NCI-H345 treated with DMSO at 0.1 percent for 48 hours (cell line): ENCODE data around the gene ANKS1B.
"Not testable (repeated sequence)": the region's sequence is repeated elsewhere in the genome, so short reads cannot be mapped to it uniquely, and the experiment has no call there.

Experiments
- DNase-seq: peaks from one replicate; lab custom pipeline; 2025; ENCODE audit not compliant: unreplicated experiment; lab: John Stamatoyannopoulos, UW

The ANKS1B gene

DNA sequence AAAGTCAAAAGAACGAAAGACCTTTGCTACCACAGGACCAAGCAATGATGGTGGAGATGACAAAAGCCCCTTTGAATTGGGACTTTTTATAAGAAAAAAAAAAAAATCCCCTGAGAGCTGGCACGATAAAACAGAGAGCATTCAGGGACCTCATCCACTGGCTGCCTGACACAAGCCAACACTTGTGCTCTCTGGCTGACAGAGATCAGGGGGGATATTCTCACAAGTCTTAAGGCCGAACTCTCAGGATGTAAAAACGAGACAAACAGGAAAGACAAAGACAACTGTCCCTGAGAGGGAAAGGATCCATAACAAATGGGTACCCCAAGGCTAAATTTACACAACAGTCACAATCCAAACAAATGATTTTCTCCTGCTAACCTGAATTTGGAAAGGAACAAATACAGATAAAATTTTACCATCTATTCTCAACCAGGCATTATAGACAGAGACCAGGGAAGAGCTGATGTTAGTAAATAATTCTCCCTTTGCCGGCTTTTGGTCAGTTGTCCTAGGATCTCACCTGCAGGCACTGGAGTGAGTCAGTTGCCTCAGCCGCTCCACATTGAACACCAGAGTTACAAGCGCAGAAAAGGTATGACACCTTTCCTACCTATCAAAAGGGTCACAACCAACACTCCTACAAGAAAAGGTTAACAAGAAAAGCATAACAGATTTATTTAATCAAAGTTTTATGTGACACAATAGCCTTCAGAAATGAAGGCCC, 375.1 kb downstream of the ANKS1B start:
- no peak for DNase-seq

DNA sequence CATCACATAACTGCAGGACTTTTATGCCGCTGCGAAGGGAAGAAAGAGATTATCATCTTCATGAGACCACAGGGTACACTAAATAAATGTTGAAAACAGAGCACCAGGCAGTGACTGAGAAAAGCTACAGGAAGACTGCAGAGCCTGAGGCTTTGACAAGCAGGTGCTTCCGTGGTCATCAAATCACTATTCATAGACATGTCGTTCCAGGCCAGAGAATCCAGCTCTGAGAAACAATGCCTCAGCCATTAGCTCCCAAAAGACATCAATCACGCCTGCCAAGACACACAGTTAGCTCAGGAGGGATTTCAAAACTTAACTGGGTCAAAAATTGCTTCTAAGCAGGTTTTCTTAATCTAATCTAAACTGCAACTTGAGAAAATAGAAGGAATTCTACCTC, 384.3 kb downstream of the ANKS1B start:
- DNase-seq, result no peak

DNA sequence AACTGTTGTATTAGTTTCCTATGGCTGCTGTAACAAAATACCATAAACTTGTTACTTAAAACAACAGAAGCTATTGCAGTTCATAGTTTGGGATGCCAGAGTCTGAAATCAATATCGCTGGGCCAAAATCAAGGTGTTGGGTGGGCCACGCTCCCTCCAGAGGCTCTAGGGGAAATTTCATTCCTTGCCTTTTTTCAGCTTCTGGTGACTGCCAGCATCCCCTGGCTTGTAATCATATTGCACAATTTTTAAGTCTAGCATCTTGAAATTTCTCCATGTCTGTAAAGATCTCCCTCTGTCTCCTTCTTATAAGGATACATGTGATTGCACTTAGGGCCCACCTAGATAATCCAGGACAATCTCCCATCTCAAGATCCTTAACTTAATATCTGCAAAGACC, 386.0 kb downstream of the ANKS1B start:
- DNase-seq, result no peak

DNA sequence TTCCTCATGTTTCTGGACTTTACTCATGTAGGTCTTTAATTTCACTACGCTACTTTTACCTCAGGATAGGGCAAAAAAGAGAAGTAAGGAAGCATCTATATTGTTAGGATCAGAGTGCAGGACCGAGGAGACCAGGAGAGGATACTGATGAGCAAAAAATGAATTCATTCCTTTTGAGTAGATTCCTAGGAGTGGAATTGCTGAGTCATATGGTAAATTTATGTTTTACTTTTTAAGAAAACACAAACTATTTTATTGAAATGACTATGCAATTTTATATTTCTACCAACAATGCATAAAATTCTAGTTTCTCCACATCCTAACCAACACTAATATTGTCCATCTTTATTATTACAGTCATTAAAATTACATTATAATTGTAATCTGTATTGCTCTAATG, 388.0 kb downstream of the ANKS1B start:
- no peak for DNase-seq

DNA sequence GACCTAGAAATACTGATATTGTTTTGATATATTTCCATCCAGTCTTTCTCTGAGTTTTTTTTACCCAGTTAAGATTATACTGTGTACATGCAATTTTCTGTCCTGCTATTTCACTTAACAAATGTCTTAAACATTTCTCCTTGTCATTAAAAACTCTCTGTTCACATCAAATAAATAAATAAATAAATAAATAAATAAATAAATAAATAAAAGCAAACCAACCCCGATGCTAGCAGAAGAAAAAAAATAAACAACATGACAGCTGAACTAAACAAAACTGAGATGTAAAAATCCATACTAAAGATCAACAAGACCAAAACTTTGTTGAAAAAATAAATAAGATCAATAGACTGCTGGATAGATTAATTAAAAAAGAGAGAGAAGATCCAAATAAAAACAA, 407.6 kb downstream of the ANKS1B start:
- not testable (repeated sequence) for DNase-seq

GRCh38 chr12:99573980-99574379, 410.8 kb downstream of the ANKS1B start:
- DNase-seq, result no peak

DNA sequence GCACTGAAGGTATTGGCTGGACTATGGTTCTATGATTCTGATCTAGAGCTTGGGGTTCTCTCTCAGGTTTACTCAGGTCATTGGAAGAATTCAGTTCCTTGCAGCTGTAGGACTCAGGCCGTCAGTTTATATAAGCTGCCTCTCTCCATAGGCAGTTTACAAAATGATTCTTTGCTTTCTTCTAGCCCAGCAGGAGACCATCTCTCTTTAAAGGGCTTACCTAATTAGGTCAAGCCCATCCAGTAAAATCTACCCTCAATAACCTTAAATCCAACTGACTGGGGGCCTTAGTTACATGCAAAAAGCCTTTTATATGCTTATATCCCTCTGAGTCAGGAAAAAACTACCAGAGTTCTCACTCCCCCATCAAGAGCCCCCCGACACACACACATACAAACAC, 417.7 kb downstream of the ANKS1B start:
- DNase-seq, result no peak

GRCh38 chr12:99558109-99558508, 426.6 kb downstream of the ANKS1B start:
- no peak for DNase-seq

DNA sequence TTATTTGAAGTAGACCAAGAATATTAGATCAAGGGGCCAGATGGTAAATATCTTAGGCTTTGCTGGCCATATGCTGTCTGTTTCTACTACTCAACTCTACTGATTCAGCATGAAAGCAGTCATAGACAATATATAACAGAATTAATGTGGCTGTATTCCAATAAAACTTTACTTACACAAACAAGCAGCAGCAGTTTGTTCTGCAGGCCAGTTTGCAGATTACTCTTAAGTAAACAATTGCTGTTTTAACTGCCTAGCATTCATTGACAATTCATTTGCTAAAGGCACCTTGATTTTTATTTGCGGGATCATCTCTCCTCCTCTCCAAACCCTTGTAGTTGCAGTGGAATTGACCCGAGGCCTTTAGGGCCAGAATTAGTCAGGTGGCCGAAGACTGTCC, 431.3 kb downstream of the ANKS1B start:
- no peak for DNase-seq

- no peak for DNase-seq
Observed at GRCh38 chr12:99552022-99552421, 432.7 kb downstream of the ANKS1B start.

DNA sequence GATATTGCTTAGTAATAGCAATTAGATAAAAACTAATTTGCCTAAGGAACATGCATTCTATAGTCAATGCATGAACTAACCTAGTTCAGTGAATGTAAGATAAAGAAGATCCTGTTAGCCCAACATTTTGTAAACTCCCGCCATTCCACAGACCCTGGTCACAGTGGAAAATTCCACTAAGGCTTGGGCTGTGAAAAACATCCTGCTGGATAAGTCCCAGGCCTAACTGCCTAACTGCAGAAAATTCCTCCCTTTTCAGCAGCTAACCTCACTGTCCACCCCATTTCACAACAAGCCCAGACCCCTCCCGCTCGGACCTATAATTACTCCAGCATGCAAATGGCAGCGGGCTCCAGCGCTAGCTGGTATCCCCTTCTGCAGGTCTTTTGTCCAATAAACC, 435.1 kb downstream of the ANKS1B start:
- no peak for DNase-seq

GRCh38 chr12:99549196-99549595, 435.5 kb downstream of the ANKS1B start:
- no peak for DNase-seq

GRCh38 chr12:99544457-99544856, 440.3 kb downstream of the ANKS1B start:
- DNase-seq, result no peak

GRCh38 chr12:99529966-99530365, 454.8 kb downstream of the ANKS1B start:
- no peak for DNase-seq

DNA sequence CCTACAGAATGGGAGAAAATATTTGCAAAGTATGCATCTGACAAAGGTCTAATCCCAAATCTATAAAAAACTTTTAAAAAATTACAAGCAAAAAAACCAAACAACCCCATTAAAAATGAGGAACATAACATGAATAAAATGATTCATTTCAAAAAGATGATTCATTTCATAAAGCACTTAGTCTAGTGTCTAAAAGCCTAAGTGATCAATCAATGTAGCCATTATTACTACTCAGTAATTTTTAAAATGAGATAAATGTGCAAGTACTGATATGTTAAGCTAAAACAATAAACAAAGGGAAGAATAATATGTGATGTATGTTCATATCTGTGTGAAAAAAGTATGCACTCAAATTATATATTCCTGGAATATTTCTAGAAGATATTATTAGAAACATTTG, 456.3 kb downstream of the ANKS1B start:
- no peak for DNase-seq

- no peak for DNase-seq
Observed at GRCh38 chr12:99523853-99524252, 460.9 kb downstream of the ANKS1B start.

DNA sequence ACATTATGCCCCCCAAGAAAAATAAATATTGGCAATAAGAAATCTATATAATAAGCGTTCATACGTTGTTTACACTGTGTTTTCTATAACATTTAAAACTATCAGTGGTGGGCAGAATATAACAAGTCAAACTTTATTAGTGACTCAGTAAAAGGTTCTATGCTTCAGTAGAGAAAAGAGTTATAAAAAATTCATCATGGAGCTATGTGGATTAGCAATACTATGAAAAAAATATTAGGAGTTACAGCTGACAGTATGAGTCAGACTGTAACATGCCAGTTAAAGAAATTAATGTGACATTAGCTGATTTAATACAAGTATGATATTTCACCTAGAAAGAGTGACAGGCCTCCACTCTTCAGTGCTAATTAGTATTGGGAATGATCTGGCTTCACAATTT, 462.3 kb downstream of the ANKS1B start:
- DNase-seq, result no peak

GRCh38 chr12:99521664-99522063, 463.1 kb downstream of the ANKS1B start:
- DNase-seq, result no peak

DNA sequence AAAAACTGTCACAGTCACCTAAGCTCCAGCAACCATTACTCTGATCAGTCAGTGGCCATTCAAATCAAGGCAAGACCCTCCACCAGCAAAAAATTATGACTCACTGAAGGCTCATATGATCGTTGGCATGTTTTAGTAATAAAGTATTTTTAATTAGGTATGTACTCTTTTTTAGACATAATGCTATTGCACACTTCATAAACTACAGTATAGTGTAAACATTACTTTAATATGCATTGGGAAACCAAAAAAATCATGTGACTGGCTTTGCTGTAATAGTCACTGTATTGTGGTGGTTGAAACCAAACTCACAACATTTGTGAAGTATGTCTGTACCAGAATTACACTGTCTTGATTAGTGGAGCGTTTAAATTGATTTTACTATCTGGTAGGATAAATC, 471.7 kb downstream of the ANKS1B start:
- DNase-seq, result no peak

DNA sequence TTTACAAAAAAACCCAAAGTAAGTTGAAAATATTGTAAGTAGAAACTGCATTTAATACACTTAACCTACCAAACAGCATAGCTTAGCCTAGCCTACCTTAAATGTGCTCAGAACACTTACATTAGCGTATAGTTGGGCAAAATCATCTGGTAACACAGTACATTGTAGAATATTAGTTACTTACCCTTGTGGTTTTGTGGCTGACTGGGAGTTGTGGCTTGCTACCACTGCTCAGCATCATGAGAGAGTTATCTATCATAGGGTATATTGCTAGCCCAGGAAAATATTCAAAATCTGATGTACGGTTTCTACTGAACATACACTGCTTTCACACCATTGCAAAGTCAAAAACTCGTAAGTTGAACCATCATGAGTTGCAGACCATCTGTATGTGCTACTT, 478.9 kb downstream of the ANKS1B start:
- no peak for DNase-seq

DNA sequence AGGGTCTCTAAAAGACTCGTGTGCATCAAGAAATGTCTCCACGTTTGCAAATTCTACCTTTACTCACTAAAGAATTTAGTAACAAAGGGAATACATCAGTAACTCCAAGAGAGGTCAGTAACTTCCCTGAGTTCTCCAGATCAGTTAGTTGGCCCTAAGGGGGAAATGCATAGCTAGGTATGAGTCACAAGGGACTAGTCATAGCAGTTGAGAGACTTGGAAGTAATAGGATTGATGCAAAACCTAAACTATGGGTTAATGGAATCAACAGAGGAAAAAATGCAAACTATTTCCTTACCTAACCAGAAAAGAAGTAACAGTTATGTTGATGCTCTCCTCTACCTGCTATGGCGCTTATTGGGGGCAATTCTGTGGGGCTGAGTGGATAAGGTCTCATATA, 486.0 kb downstream of the ANKS1B start:
- DNase-seq, result no peak

DNA sequence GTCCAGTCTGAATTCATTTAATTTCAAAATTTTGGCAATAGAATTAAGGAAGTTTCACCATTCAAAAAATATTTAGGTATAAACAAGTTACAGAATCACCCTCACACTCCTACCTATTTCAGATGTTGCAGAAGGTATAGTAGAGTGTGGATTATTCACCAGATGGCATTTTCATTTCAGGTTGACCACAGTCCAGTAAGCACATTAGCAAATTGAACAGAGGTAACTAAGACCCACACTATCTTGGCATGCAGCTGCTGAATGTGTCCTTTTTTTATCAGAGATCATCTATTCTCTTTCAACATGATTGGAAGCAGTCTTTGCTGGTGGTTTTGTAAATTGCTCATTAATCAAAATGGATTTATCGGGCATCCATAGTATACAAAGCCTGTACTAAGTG, 488.9 kb downstream of the ANKS1B start:
- DNase-seq, result no peak

DNA sequence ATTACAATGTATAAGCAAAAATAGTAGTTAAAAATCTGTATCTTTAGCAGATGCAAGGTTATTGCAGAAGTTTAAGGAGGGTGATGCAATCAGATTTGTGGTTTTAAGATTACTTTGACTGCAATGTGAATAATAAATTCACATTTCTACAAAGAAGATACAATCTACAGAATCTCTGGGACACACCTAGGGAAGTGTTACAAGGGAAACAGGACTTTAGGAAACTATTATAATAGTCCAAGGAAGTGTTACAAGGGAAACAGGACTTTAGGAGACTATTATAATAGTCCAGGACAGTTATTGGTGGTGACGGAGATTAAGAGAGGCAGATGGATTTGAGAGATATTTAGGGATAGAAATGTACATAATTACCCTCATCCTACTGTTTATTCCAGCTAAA, 491.5 kb downstream of the ANKS1B start:
- no peak for DNase-seq
